OCI-LY7 (cell line): ENCODE data around the gene NAP1L4. TPM values are rescaled to one million over a fixed set of nuclear protein-coding genes. Genes with fewer than 3 reads are reported as not detected.
"Not testable (repeated sequence)": the region's sequence is repeated elsewhere in the genome, so short reads cannot be mapped to it uniquely, and the experiment has no call there.

Experiments used
- BruUV-seq: library from RNA; stranded (reverse); fragments of 400-500 nt; replicated peaks from 2 replicates; lab custom pipeline; 2021; lab: Mats Ljungman, UMichigan
- CTCF ChIA-PET: fragments of 300-600 bp; sonication (Branson Sonifier 250); formaldehyde crosslinking; loops from one replicate; lab custom pipeline; 2022; ENCODE audit warnings: antibody characterized with exemption; ENCODE audit not compliant: unreplicated experiment; lab: Charles Lee
- POLR2A ChIA-PET: fragments of 300-600 bp; sonication (Branson Sonifier 250); formaldehyde crosslinking; loops from one replicate; lab custom pipeline; 2022; ENCODE audit warnings: antibody characterized with exemption; lab: Charles Lee
- DNase-seq: peaks from one replicate; pipeline ENCODE4 v3.0.0-alpha.2; 2015; ENCODE audit warnings: low spot score
- H2AFZ ChIP-seq: fragments of 200-600 bp; sonication (generic), shearing (Covaris generic); 2 replicates; pipeline ENCODE4 v1.6.1; 2014; ENCODE audit warnings: mild to moderate bottlenecking, antibody characterized with exemption, low read length, moderate library complexity
- H3K27ac ChIP-seq: fragments of 200-600 bp; sonication (generic); 2 replicates; pipeline ENCODE4 v1.5.1; 2014; ENCODE audit warnings: mixed run types, low read depth, mild to moderate bottlenecking, moderate library complexity, low read length, inconsistent platforms; ENCODE audit not compliant: poor library complexity, severe bottlenecking
- H3K36me3 ChIP-seq: fragments of 200-600 bp; sonication (generic); 2 replicates; pipeline ENCODE4 v1.6.1; 2014; ENCODE audit warnings: mild to moderate bottlenecking, antibody characterized with exemption, low read length, moderate library complexity, mixed read lengths; ENCODE audit not compliant: insufficient read depth
- H3K4me1 ChIP-seq: fragments of 200-600 bp; sonication (generic); 2 replicates; pipeline ENCODE4 v1.5.1; 2014; ENCODE audit warnings: mild to moderate bottlenecking, low read length; ENCODE audit not compliant: insufficient read depth, poor library complexity, severe bottlenecking
- H3K4me2 ChIP-seq: fragments of 200-600 bp; sonication (generic); 2 replicates; pipeline ENCODE4 v1.6.1; 2014; ENCODE audit warnings: mild to moderate bottlenecking, low read length
- H3K4me3 ChIP-seq: fragments of 200-600 bp; sonication (generic); 2 replicates; pipeline ENCODE4 v1.5.1; 2014; ENCODE audit warnings: mild to moderate bottlenecking, low read depth, low read length; ENCODE audit not compliant: poor library complexity, severe bottlenecking
- H3K79me2 ChIP-seq: fragments of 200-600 bp; sonication (generic); 2 replicates; pipeline ENCODE4 v1.6.1; 2016; ENCODE audit warnings: low read depth, mild to moderate bottlenecking, low read length, moderate library complexity, mixed read lengths; ENCODE audit not compliant: insufficient read depth
- H3K9me2 ChIP-seq: fragments of 200-600 bp; sonication (generic); 2 replicates; pipeline ENCODE4 v1.6.1; 2016; ENCODE audit warnings: mild to moderate bottlenecking, low read length, mixed read lengths; ENCODE audit not compliant: insufficient read depth
- H3K9me3 ChIP-seq: fragments of 200-600 bp; sonication (generic); 2 replicates; pipeline ENCODE4 v1.6.1; 2014; ENCODE audit warnings: mild to moderate bottlenecking, mixed run types, low read length, mixed read lengths
- H4K20me1 ChIP-seq: fragments of 200-600 bp; sonication (generic); 2 replicates; pipeline ENCODE4 v1.6.1; 2014; ENCODE audit warnings: mild to moderate bottlenecking, antibody characterized with exemption, low read length, moderate library complexity, mixed read lengths; ENCODE audit not compliant: insufficient read depth
- EZH2phosphoT487 ChIP-seq: fragments of 200-600 bp; sonication (generic); IDR thresholded peaks from 2 replicates; pipeline ENCODE4 v1.6.1; 2018; ENCODE audit warnings: low read depth, borderline replicate concordance, mild to moderate bottlenecking, mixed run types, antibody characterized with exemption, low read length, moderate library complexity, mixed read lengths
- intact Hi-C: fragments of 100-400 bp; cut with micrococcal nuclease; formaldehyde crosslinking; loops from one replicate; pipeline ENCODE4 v1.10.0; 2022; ENCODE audit not compliant: unreplicated experiment
- total RNA-seq, 2 experiments: library from RNA; depleted of rRNA in 1 of 2; stranded (reverse); fragments of >200 nt in 1 of 2; shearing (Covaris generic) in 1 of 2; gene quantifications; 2 replicates each; pipeline ENCODE4 v1.2.3, GENCODE V29; 2014 to 2022
- TF ChIP-seq, protein P1 (sequence below): fragments of 200-600 bp; sonication (generic); conservative IDR thresholded peaks from 2 replicates; pipeline ENCODE4 v1.5.1; 2014; ENCODE audit warnings: mild to moderate bottlenecking, antibody characterized with exemption, low read length, moderate library complexity, mixed read lengths

Gene NAP1L4
- total RNA-seq, 2 experiments from 2014 or later = 152 to 183 TPM

GRCh38 chr11:2909133-2909902 lies 82.8 kb downstream of the NAP1L4 start:
- Histone ChIP-seq H3K27ac (no peak overlapping the region), H3K4me2 (no peak overlapping the region), H3K36me3 (no peaks in the 10 kb centered on the region), H3K4me3 (no peak overlapping the region), H3K4me1 (peaks cover 14% of the 10 kb centered on the region), H2AFZ (no peak overlapping the region), H3K9me2 (no peaks in the 10 kb centered on the region), H3K79me2 (no peaks in the 10 kb centered on the region), H4K20me1 (no peaks in the 10 kb centered on the region), H3K9me3 (no peaks in the 10 kb centered on the region)
- DNase-seq = no peak
- TF ChIP-seq, protein P1, sequence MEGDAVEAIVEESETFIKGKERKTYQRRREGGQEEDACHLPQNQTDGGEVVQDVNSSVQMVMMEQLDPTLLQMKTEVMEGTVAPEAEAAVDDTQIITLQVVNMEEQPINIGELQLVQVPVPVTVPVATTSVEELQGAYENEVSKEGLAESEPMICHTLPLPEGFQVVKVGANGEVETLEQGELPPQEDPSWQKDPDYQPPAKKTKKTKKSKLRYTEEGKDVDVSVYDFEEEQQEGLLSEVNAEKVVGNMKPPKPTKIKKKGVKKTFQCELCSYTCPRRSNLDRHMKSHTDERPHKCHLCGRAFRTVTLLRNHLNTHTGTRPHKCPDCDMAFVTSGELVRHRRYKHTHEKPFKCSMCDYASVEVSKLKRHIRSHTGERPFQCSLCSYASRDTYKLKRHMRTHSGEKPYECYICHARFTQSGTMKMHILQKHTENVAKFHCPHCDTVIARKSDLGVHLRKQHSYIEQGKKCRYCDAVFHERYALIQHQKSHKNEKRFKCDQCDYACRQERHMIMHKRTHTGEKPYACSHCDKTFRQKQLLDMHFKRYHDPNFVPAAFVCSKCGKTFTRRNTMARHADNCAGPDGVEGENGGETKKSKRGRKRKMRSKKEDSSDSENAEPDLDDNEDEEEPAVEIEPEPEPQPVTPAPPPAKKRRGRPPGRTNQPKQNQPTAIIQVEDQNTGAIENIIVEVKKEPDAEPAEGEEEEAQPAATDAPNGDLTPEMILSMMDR = no peak
- ChIA-PET CTCF (no interaction called here), POLR2A (no interaction called here)
- no TSS peak for BruUV-seq
- intact Hi-C loops = no loop called here

DNA sequence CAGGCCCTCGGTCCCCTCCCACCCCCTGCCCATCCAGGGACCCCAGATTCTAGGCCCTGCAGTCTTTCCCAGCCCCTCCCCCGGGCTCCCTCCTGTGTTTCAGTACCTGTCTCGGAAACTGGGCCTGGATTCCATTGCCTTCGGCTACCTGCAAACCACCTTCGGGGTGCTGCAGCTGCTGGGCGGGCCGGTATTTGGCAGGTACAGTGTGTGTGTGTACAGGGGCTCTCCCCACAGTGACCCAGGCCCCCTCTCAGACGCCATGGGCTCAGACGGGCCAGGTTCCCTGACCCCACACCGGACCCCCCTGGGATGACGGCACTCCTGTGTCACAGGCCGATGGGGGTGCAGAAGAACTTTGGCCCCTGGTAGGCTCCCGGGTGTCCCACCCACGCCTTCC lies 84.0 kb downstream of the NAP1L4 start:
- no peaks in the 10 kb centered on the region for H3K36me3 ChIP-seq
- intact Hi-C loops = no loop called here
- BruUV-seq = no TSS peak
- ChIA-PET POLR2A (no interaction called here), CTCF (no interaction called here)
- no peak overlapping the region for H3K4me2 ChIP-seq
- TF ChIP-seq EZH2phosphoT487 = no peak
- TF ChIP-seq, protein P1 = no peak
- no peaks in the 10 kb centered on the region for H3K9me2 ChIP-seq
- no peaks in the 10 kb centered on the region for H4K20me1 ChIP-seq
- no peak overlapping the region for H2AFZ ChIP-seq
- no peak for DNase-seq
- peaks cover 2% of the 10 kb centered on the region for H3K4me1 ChIP-seq
- H3K79me2 ChIP-seq = no peaks in the 10 kb centered on the region
- no peak overlapping the region for H3K4me3 ChIP-seq
- no peaks in the 10 kb centered on the region for H3K9me3 ChIP-seq
- no peak overlapping the region for H3K27ac ChIP-seq

DNA sequence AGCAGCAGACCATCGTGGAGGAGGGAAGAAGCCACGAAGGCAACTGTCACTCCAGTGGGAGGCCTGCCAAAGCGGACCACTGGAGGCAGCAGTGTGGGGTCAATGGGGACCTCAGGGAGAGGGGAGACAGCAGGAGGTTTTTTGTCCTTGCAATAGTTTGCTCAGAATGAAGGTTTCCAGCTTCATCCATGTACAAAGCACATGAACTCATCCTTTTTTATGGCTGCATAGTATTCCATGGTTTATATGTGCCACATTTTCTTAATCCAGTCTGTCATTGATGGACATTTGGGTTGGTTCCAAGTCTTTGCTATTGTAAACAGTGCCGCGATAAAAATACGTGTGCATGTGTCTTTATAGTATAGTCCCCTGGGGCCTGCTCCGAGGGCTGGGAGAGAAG lies 86.8 kb downstream of the NAP1L4 start:
- H2AFZ ChIP-seq, POLR2A ChIA-PET, H3K4me1 ChIP-seq, H3K9me2 ChIP-seq, H3K27ac ChIP-seq, H3K4me3 ChIP-seq, DNase-seq, H3K4me2 ChIP-seq, H3K79me2 ChIP-seq, H3K9me3 ChIP-seq, CTCF ChIA-PET, intact Hi-C loops, H3K36me3 ChIP-seq, H4K20me1 ChIP-seq, BruUV-seq: not testable (repeated sequence)
